Liver (tissue), 3 donors: Measurements from ENCODE around the gene FLVCR2.

ENCODE experiments used
- CTCF ChIP-seq: fragments of 150-350 bp; IDR thresholded peaks from 2 replicates; pipeline ENCODE4 v1.5.1; 2017; ENCODE audit warnings: improper control_type of control experiment, low read depth, low read length; ENCODE audit not compliant: missing input control
- EGR1 ChIP-seq, 2 donors: IDR thresholded peaks; 2 replicates each; pipeline ENCODE4 v1.6.1; 2016 to 2018; ENCODE audit warnings: antibody characterized with exemption in 2 of 2, low read depth in 2 of 2
- JUND ChIP-seq, 2 donors: IDR thresholded peaks; 2 replicates each; pipeline ENCODE4 v1.6.1; 2016; ENCODE audit warnings: antibody characterized with exemption in 2 of 2
- MAX ChIP-seq: IDR thresholded peaks from 2 replicates; pipeline ENCODE4 v1.6.1; 2016; ENCODE audit warnings: antibody characterized with exemption
- RAD21 ChIP-seq, 2 donors: IDR thresholded peaks; 2 replicates each; pipeline ENCODE4 v1.6.1; 2016; ENCODE audit warnings: antibody characterized with exemption in 2 of 2, mild to moderate bottlenecking in 2 of 2
- donor health status: healthy.
- donor health status: healthy.

GRCh38 chr14:75543253-75543652 lies 35.2 kb upstream of the FLVCR2 start:
- TF ChIP-seq CTCF (no peak), RAD21 (IDR thresholded peaks at IDR 0.05) (no peak), MAX (no peak), JUND (IDR thresholded peaks at IDR 0.05) (no peak), EGR1 (IDR thresholded peaks at IDR 0.05; ENCODE audit: low read depth in 2 of 2) (no peak)
